ENCODE measurements around the gene PTPRK.

PTPRK gene

DNA sequence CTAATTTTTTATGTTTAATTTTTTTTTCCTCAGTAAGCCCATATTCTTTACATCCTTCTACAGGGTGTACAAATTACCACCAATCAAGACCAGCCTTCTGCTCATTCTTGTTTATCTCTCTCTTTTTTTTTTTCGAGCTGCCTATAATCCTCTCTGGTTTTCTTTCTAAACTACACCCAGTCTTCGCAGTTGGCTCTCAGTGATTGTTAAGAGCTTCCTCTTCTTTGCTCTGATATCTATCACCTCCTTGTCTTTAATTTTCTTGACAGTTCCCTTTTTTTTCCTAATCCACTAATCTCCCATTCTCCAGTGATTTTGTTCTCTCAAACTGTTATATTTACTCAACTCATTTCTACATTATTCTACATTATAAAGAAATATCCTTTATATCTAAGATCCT, 38.5 kb upstream of the PTPRK start:
- peak; percentile 71 for ATAC-seq
- no peak for TF ChIP-seq CSDC2 (CRISPR knock-in tag; IDR thresholded peaks at IDR 0.05)
- TF ChIP-seq ESRRG (CRISPR knock-in tag; IDR thresholded peaks at IDR 0.05) = no peak
- no peak for TF ChIP-seq ISL1 (CRISPR knock-in tag; IDR thresholded peaks at IDR 0.05)
- TF ChIP-seq RARB (CRISPR knock-in tag; IDR thresholded peaks at IDR 0.05) = no peak
- no peak for TF ChIP-seq ZNF70 (CRISPR knock-in tag; IDR thresholded peaks at IDR 0.05)
- TF ChIP-seq, protein P1, sequence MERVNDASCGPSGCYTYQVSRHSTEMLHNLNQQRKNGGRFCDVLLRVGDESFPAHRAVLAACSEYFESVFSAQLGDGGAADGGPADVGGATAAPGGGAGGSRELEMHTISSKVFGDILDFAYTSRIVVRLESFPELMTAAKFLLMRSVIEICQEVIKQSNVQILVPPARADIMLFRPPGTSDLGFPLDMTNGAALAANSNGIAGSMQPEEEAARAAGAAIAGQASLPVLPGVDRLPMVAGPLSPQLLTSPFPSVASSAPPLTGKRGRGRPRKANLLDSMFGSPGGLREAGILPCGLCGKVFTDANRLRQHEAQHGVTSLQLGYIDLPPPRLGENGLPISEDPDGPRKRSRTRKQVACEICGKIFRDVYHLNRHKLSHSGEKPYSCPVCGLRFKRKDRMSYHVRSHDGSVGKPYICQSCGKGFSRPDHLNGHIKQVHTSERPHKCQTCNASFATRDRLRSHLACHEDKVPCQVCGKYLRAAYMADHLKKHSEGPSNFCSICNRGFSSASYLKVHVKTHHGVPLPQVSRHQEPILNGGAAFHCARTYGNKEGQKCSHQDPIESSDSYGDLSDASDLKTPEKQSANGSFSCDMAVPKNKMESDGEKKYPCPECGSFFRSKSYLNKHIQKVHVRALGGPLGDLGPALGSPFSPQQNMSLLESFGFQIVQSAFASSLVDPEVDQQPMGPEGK (CRISPR knock-in tag; IDR thresholded peaks at IDR 0.05; ENCODE audit: borderline replicate concordance) = no peak
- TF ChIP-seq, protein P2, sequence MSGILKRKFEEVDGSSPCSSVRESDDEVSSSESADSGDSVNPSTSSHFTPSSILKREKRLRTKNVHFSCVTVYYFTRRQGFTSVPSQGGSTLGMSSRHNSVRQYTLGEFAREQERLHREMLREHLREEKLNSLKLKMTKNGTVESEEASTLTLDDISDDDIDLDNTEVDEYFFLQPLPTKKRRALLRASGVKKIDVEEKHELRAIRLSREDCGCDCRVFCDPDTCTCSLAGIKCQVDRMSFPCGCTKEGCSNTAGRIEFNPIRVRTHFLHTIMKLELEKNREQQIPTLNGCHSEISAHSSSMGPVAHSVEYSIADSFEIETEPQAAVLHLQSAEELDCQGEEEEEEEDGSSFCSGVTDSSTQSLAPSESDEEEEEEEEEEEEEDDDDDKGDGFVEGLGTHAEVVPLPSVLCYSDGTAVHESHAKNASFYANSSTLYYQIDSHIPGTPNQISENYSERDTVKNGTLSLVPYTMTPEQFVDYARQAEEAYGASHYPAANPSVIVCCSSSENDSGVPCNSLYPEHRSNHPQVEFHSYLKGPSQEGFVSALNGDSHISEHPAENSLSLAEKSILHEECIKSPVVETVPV (CRISPR knock-in tag; IDR thresholded peaks at IDR 0.05) = no peak
- TF ChIP-seq TCF4 (CRISPR knock-in tag; IDR thresholded peaks at IDR 0.05; ENCODE audit: borderline replicate concordance) = no peak
- no peak for TF ChIP-seq TOX (CRISPR knock-in tag; IDR thresholded peaks at IDR 0.05; ENCODE audit: borderline replicate concordance)
- no peak for TF ChIP-seq ZC3H10 (CRISPR knock-in tag; IDR thresholded peaks at IDR 0.05)

DNA sequence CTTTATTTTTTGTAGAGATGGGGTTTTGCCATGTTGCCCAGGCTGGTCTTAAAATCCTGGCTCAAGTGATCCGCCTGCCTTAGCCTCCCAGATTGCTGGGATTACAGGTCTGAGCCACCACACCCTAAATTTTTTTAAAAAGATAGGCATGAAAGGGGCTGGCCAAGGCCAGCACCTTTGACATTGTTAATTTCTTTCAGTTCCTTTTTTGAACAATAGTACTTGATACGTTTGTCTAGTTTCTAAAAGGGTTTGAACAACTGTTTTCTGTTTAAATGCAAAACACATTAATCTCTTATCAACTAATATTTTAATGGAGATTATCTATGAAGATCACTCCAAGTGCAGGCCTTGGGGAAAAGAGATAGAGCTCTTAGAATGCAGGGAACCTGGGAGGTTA, 37.6 kb upstream of the PTPRK start:
- no peak for TF ChIP-seq TCF4 (CRISPR knock-in tag; IDR thresholded peaks at IDR 0.05; ENCODE audit: borderline replicate concordance)
- TF ChIP-seq, protein P3, sequence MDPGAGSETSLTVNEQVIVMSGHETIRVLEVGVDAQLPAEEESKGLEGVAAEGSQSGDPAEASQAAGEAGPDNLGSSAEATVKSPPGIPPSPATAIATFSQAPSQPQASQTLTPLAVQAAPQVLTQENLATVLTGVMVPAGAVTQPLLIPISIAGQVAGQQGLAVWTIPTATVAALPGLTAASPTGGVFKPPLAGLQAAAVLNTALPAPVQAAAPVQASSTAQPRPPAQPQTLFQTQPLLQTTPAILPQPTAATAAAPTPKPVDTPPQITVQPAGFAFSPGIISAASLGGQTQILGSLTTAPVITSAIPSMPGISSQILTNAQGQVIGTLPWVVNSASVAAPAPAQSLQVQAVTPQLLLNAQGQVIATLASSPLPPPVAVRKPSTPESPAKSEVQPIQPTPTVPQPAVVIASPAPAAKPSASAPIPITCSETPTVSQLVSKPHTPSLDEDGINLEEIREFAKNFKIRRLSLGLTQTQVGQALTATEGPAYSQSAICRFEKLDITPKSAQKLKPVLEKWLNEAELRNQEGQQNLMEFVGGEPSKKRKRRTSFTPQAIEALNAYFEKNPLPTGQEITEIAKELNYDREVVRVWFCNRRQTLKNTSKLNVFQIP (CRISPR knock-in tag; IDR thresholded peaks at IDR 0.05; ENCODE audit: borderline replicate concordance, low read depth) = no peak
- no peak for TF ChIP-seq ZFP3 (CRISPR knock-in tag; IDR thresholded peaks at IDR 0.05)
- TF ChIP-seq TOX (CRISPR knock-in tag; IDR thresholded peaks at IDR 0.05; ENCODE audit: borderline replicate concordance) = no peak
- TF ChIP-seq ZNF8 (CRISPR knock-in tag; IDR thresholded peaks at IDR 0.05) = no peak
- no peak for ATAC-seq

DNA sequence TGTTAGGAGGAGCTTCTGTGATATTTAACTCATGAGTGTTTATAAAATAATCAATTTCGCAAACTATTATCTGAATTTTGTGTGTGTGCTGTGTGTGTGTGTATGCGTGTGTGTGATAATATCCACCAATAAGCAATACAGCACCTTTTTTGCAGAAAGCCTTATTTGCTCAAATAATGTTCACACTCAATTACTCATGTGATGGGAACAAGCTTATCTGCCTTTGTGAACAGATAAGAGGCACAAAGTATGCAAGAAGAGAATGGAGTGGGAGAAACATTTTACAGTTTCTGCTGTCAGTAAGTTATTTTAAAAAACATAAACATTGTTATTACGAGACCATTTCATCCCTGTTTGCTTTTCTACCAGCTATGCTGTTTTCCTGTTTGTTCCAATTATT, 36.7 kb upstream of the PTPRK start:
- no peak for ATAC-seq

More for the DNA sequence above, 36.7 kb upstream of the PTPRK start:
- no peak for TF ChIP-seq CSDC2 (CRISPR knock-in tag; IDR thresholded peaks at IDR 0.05)
- TF ChIP-seq, protein P4, sequence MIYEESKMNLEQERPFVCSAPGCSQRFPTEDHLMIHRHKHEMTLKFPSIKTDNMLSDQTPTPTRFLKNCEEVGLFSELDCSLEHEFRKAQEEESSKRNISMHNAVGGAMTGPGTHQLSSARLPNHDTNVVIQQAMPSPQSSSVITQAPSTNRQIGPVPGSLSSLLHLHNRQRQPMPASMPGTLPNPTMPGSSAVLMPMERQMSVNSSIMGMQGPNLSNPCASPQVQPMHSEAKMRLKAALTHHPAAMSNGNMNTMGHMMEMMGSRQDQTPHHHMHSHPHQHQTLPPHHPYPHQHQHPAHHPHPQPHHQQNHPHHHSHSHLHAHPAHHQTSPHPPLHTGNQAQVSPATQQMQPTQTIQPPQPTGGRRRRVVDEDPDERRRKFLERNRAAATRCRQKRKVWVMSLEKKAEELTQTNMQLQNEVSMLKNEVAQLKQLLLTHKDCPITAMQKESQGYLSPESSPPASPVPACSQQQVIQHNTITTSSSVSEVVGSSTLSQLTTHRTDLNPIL (CRISPR knock-in tag; IDR thresholded peaks at IDR 0.05; ENCODE audit: low read depth) = no peak
- TF ChIP-seq, protein P3 (CRISPR knock-in tag; IDR thresholded peaks at IDR 0.05; ENCODE audit: borderline replicate concordance, low read depth) = no peak
- TF ChIP-seq, protein P1 (CRISPR knock-in tag; IDR thresholded peaks at IDR 0.05; ENCODE audit: borderline replicate concordance) = no peak
- TF ChIP-seq TCF4 (CRISPR knock-in tag; IDR thresholded peaks at IDR 0.05; ENCODE audit: borderline replicate concordance) = no peak
- no peak for TF ChIP-seq GLIS3 (CRISPR knock-in tag; IDR thresholded peaks at IDR 0.05)
- TF ChIP-seq ZNF8 (CRISPR knock-in tag; IDR thresholded peaks at IDR 0.05) = no peak
- no peak for TF ChIP-seq BACH2 (CRISPR knock-in tag; IDR thresholded peaks at IDR 0.05; ENCODE audit: borderline replicate concordance)
- no peak for TF ChIP-seq ZFP30 (CRISPR knock-in tag; IDR thresholded peaks at IDR 0.05)
- TF ChIP-seq SNAI2 (CRISPR knock-in tag; IDR thresholded peaks at IDR 0.05) = no peak
- TF ChIP-seq OSR1 (CRISPR knock-in tag; IDR thresholded peaks at IDR 0.05) = no peak
- no peak for TF ChIP-seq ESRRG (CRISPR knock-in tag; IDR thresholded peaks at IDR 0.05)
- no peak for TF ChIP-seq ZC3H10 (CRISPR knock-in tag; IDR thresholded peaks at IDR 0.05)
- no peak for TF ChIP-seq ZNF565 (CRISPR knock-in tag; conservative IDR thresholded peaks at IDR 0.05; ENCODE audit: low read depth)
- TF ChIP-seq PPARA (CRISPR knock-in tag; IDR thresholded peaks at IDR 0.05; ENCODE audit: borderline replicate concordance) = no peak

Data from SK-N-SH treated with all-trans-retinoic acid at 6 μM for 48 hours (cell line).